BJ (cell line): ENCODE results near the gene RIPOR2. TPM values are rescaled to one million over a fixed set of nuclear protein-coding genes. Genes with fewer than 3 reads are reported as not detected.

Experiments
- CTCF ChIA-PET: fragments of 350-600 bp; formaldehyde crosslinking; extraction: SDS; loops from one replicate; lab custom pipeline; 2021; ENCODE audit warnings: antibody characterized with exemption, inconsistent platforms; lab: Yijun Ruan, JAX
- POLR2A ChIA-PET: fragments of 300-600 bp; sonication (Branson Sonifier 250); formaldehyde crosslinking; extraction: SDS; loops from one replicate; lab custom pipeline; 2021; ENCODE audit warnings: antibody characterized with exemption; lab: Charles Lee
- DNase-seq: peaks from one replicate; pipeline ENCODE4 v3.0.0-alpha.2; 2011; ENCODE audit warnings: low read depth
- H3K27me3 ChIP-seq: 2 replicates; pipeline ENCODE4 v1.6.0; 2011; ENCODE audit warnings: low read length; ENCODE audit not compliant: control insufficient read depth, insufficient read depth
- H3K36me3 ChIP-seq: 2 replicates; pipeline ENCODE4 v1.5.1; 2011; ENCODE audit warnings: low read length; ENCODE audit not compliant: control insufficient read depth, insufficient read depth
- H3K4me3 ChIP-seq: 2 replicates; pipeline ENCODE4 v1.5.1; 2011; ENCODE audit warnings: low read depth, mild to moderate bottlenecking, control low read depth, low read length
- CTCF ChIP-seq: IDR thresholded peaks from 2 replicates; pipeline ENCODE4 v1.5.1; 2011; ENCODE audit warnings: low read depth, mild to moderate bottlenecking, control low read depth, inconsistent platforms, low read length, moderate library complexity; ENCODE audit not compliant: insufficient read depth
- polyA plus RNA-seq: library from polyadenylated mRNA; depleted of rRNA; stranded (reverse); fragments of >200 nt; gene quantifications from 2 replicates; pipeline ENCODE4 v1.2.3, GENCODE V29; 2011

RIPOR2 gene
- polyA plus RNA-seq, 1 experiment, result 52.6 TPM

GRCh38 chr6:24922170-24922569 is 13.6 kb downstream of the RIPOR2 start:
- no peak for DNase-seq
- no peaks in the 10 kb centered on the region for H3K36me3 ChIP-seq
- ChIA-PET CTCF (no interaction called here), POLR2A (no interaction called here)
- no peak overlapping the region for H3K4me3 ChIP-seq
- no peaks in the 10 kb centered on the region for H3K27me3 ChIP-seq
- no peak for TF ChIP-seq CTCF

- ChIA-PET POLR2A (interaction anchor here (0.6 kb wide), 1 partner anchor 254 kb away, joined by 4 read pairs; no protein-coding TSS in a partner anchor), CTCF (interaction anchor here (0.9 to 1.5 kb wide), 7 partner anchors 9 to 98 kb away, joined by 3 to 7 read pairs (median 4); no protein-coding TSS in a partner anchor)
- H3K27me3 ChIP-seq, result no peaks in the 10 kb centered on the region
- H3K36me3 ChIP-seq, result no peaks in the 10 kb centered on the region
- H3K4me3 ChIP-seq, result no peak overlapping the region
- TF ChIP-seq CTCF, result no peak
- no peak for DNase-seq
These were observed 15.6 kb downstream of the RIPOR2 start for GRCh38 chr6:24920136-24920535.

GRCh38 chr6:24919056-24919892 is 16.5 kb downstream of the RIPOR2 start:
- Histone ChIP-seq H3K4me3 (no peak overlapping the region), H3K27me3 (no peaks in the 10 kb centered on the region), H3K36me3 (no peaks in the 10 kb centered on the region)
- no peak for TF ChIP-seq CTCF
- POLR2A ChIA-PET, result interaction anchor here (0.6 kb wide), 2 partner anchors 42 to 254 kb away, joined by 4 read pairs; no protein-coding TSS in a partner anchor
- CTCF ChIA-PET, result interaction anchor here (0.9 to 2.3 kb wide), 11 partner anchors 7 to 99 kb away, joined by 3 to 11 read pairs (median 4); no protein-coding TSS in a partner anchor
- no peak for DNase-seq

- POLR2A ChIA-PET, result interaction anchor here (0.6 kb wide), 1 partner anchor 42 kb away, joined by 4 read pairs; no protein-coding TSS in a partner anchor
- DNase-seq, result no peak
- H3K36me3 ChIP-seq, result no peaks in the 10 kb centered on the region
- no peaks in the 10 kb centered on the region for H3K27me3 ChIP-seq
- H3K4me3 ChIP-seq, result no peak overlapping the region
- CTCF ChIA-PET, result interaction anchor here (0.9 to 2.3 kb wide), 6 partner anchors 8 to 95 kb away, joined by 3 to 11 read pairs (median 4); no protein-coding TSS in a partner anchor
- no peak for TF ChIP-seq CTCF
These were observed 17.1 kb downstream of the RIPOR2 start for GRCh38 chr6:24918641-24919055.

- Histone ChIP-seq H3K36me3 (no peaks in the 10 kb centered on the region), H3K4me3 (no peak overlapping the region), H3K27me3 (peaks cover 3% of the 10 kb centered on the region)
- DNase-seq, result no peak
- ChIA-PET POLR2A (no interaction called here), CTCF (interaction anchor here (0.6 to 0.7 kb wide), 2 partner anchors 9 to 93 kb away, joined by 3 read pairs; no protein-coding TSS in a partner anchor)
- TF ChIP-seq CTCF, result no peak
These were observed 19.3 kb downstream of the RIPOR2 start for GRCh38 chr6:24916496-24916895.
